Coronary artery (tissue), 2 donors: ENCODE results near the gene SAMSN1.

Experiments used
- DNase-seq: peaks from one replicate; pipeline ENCODE4 v3.0.0-alpha.2; 2017; ENCODE audit warnings: low spot score
- H3K27ac ChIP-seq, 2 donors: fragments of 200-600 bp; sonication (generic); one replicate each; pipeline ENCODE4 v1.5.1; 2016 to 2019
- H3K4me3 ChIP-seq: fragments of 200-600 bp; sonication (generic); 2 replicates; pipeline ENCODE4 v1.5.1; 2016; ENCODE audit warnings: mild to moderate bottlenecking, moderate library complexity
- CTCF ChIP-seq: fragments of 200-600 bp; sonication (generic); IDR thresholded peaks from one replicate; pipeline ENCODE4 v1.5.1; 2019; ENCODE audit warnings: antibody characterized with exemption

The SAMSN1 gene

GRCh38 chr21:14545906-14546480, at the start of gene SAMSN1:
TSS of gene SAMSN1 (minus strand) at chr21:14546315. CDS start at chr21:14546261, 54 bp downstream.
- H3K27ac ChIP-seq, result peak within 1 kb of the TSS in 1 of 2 donors; percentile 17
- DNase-seq, result no peak
- H3K4me3 ChIP-seq, result peak within 1 kb of the TSS; percentile 9
- no peak for TF ChIP-seq CTCF

- TF ChIP-seq CTCF, result no peak
- H3K27ac ChIP-seq, result no peak overlapping the region
- no peak for DNase-seq
- no peak overlapping the region for H3K4me3 ChIP-seq
Measured at GRCh38 chr21:14595449-14595848, 49.3 kb upstream of the SAMSN1 start.

- DNase-seq, result no peak
- no peak for TF ChIP-seq CTCF
Measured at GRCh38 chr21:14594967-14595366, 48.9 kb upstream of the SAMSN1 start.

GRCh38 chr21:14593230-14593629, 47.1 kb upstream of the SAMSN1 start:
- H3K4me3 ChIP-seq, result no peak overlapping the region
- no peak overlapping the region for H3K27ac ChIP-seq
- DNase-seq, result no peak
- no peak for TF ChIP-seq CTCF

More at GRCh38 chr21:14594967-14595366, 48.9 kb upstream of the SAMSN1 start:
- Histone ChIP-seq H3K27ac (no peak overlapping the region), H3K4me3 (no peak overlapping the region)

- H3K27ac ChIP-seq, result peak overlapping the region; percentile 14 to 16
- H3K4me3 ChIP-seq, result no peak overlapping the region
- TF ChIP-seq CTCF, result no peak
- DNase-seq, result no peak
Measured at GRCh38 chr21:14592296-14593000, 46.3 kb upstream of the SAMSN1 start.

- no peak for TF ChIP-seq CTCF
- peak overlapping the region in 1 of 2 donors; percentile 31 for H3K27ac ChIP-seq
- H3K4me3 ChIP-seq, result no peak overlapping the region
- no peak for DNase-seq
Measured at GRCh38 chr21:14591882-14592281, 45.8 kb upstream of the SAMSN1 start.

GRCh38 chr21:14591377-14591776, 45.3 kb upstream of the SAMSN1 start:
- H3K4me3 ChIP-seq, result no peak overlapping the region
- no peak for TF ChIP-seq CTCF
- H3K27ac ChIP-seq, result peak overlapping the region in 1 of 2 donors; percentile 31
- DNase-seq, result no peak
